GM12875 (cell line): ENCODE results near the gene RAB26.

Source experiments
- H3K4me3 ChIP-seq: one replicate; pipeline ENCODE4 v1.5.1; 2011; ENCODE audit warnings: low read depth, low read length, control low read depth
- CTCF ChIP-seq: IDR thresholded peaks from 2 replicates; pipeline ENCODE4 v1.5.1; 2011; ENCODE audit warnings: low read depth, mild to moderate bottlenecking, control low read depth, inconsistent platforms, low read length, moderate library complexity, borderline replicate concordance; ENCODE audit not compliant: insufficient read depth

Gene RAB26

GRCh38 chr16:2189252-2189893, 40.9 kb downstream of the RAB26 start:
- no peak overlapping the region for H3K4me3 ChIP-seq
- TF ChIP-seq CTCF: no peak

GRCh38 chr16:2190002-2190658, 41.7 kb downstream of the RAB26 start:
- no peak overlapping the region for H3K4me3 ChIP-seq
- TF ChIP-seq CTCF: no peak

- H3K4me3 ChIP-seq: no peak overlapping the region
- no peak for TF ChIP-seq CTCF
Observed at GRCh38 chr16:2190659-2191445, 42.4 kb downstream of the RAB26 start.

GRCh38 chr16:2191446-2191706, 43.0 kb downstream of the RAB26 start:
- H3K4me3 ChIP-seq: no peak overlapping the region
- TF ChIP-seq CTCF: no peak

GRCh38 chr16:2194166-2194834, 45.9 kb downstream of the RAB26 start:
- no peak overlapping the region for H3K4me3 ChIP-seq
- TF ChIP-seq CTCF: no peak

- peak; percentile 56; the same call in 1 of the 2 replicates for TF ChIP-seq CTCF
- H3K4me3 ChIP-seq: no peak overlapping the region
Observed at GRCh38 chr16:2194852-2195321, 46.5 kb downstream of the RAB26 start.
